Lung (tissue), 12 donors: Measurements from ENCODE around the gene CYP19A1. TPM values are rescaled to one million over a fixed set of nuclear protein-coding genes. Genes with fewer than 3 reads are reported as not detected.
A peak's percentile ranks its signal among the peaks of the same experiment; 100 is the strongest.

Experiments used
- ATAC-seq: fragments of 200-7000 bp; cut with Tn5 transposase; one replicate; pipeline ENCODE4 v1.9.1; 2020; ENCODE audit warnings: moderate number of reproducible peaks; ENCODE audit not compliant: insufficient read depth, low FRiP score
- DNase-seq, 3 donors: peaks; one replicate each; pipeline ENCODE4 v3.0.0-alpha.2; 2013 to 2017
- H3K27ac ChIP-seq, 2 donors: one replicate each; pipeline ENCODE4 v1.5.1; 2013; ENCODE audit warnings: mild to moderate bottlenecking in 2 of 2, moderate library complexity in 2 of 2, control low read depth in 1 of 2, inconsistent platforms in 1 of 2, low read depth in 1 of 2, low read length in 1 of 2
- H3K27me3 ChIP-seq, 3 donors: one replicate each; pipeline ENCODE4 v1.5.1; 2013; ENCODE audit warnings: low read length in 2 of 3; ENCODE audit not compliant: control insufficient read depth in 3 of 3, insufficient read depth in 3 of 3
- H3K36me3 ChIP-seq, 4 donors: one replicate each; pipeline ENCODE4 v1.5.1; 2013; ENCODE audit warnings: low read length in 4 of 4, mild to moderate bottlenecking in 1 of 4, moderate library complexity in 1 of 4; ENCODE audit not compliant: control insufficient read depth in 4 of 4, insufficient read depth in 4 of 4
- H3K4me1 ChIP-seq, 5 donors: one replicate each; pipeline ENCODE4 v1.5.1; 2013; ENCODE audit warnings: low read length in 5 of 5, mild to moderate bottlenecking in 2 of 5, moderate library complexity in 1 of 5; ENCODE audit not compliant: control insufficient read depth in 5 of 5, insufficient read depth in 5 of 5
- H3K4me3 ChIP-seq: one replicate; pipeline ENCODE4 v1.5.1; 2013; ENCODE audit warnings: mild to moderate bottlenecking, control low read depth, moderate library complexity
- H3K9ac ChIP-seq, 2 donors: one replicate each; pipeline ENCODE4 v1.5.1; 2013; ENCODE audit warnings: low read length in 2 of 2, control low read depth in 1 of 2; ENCODE audit not compliant: insufficient read depth in 1 of 2
- H3K9me3 ChIP-seq, 4 donors: one replicate each; pipeline ENCODE4 v1.5.1; 2013; ENCODE audit warnings: low read length in 3 of 4, mild to moderate bottlenecking in 1 of 4, moderate library complexity in 1 of 4; ENCODE audit not compliant: control insufficient read depth in 4 of 4, insufficient read depth in 3 of 4
- WGBS, 2 donors: extraction: QIAGEN DNeasy Blood & Tissue Kit; methylation state at CpG; one replicate each; pipeline ENCODE4 v1.1.7; 2013; 5-methylcytosine and 5-hydroxymethylcytosine counted together
- polyA plus RNA-seq, 2 donors: library from polyadenylated mRNA; stranded (reverse); fragments of 200-250 nt; gene quantifications; one replicate each; pipeline ENCODE4 v1.2.1, GENCODE V29; 2013
- total RNA-seq, 2 donors: library from RNA; depleted of rRNA in 1 of 2; stranded (reverse); fragments of >200 nt in 1 of 2; gene quantifications; one replicate each; pipeline ENCODE4 v1.2.1, GENCODE V29; 2014 to 2021
- TF ChIP-seq, protein P1 (sequence below): IDR thresholded peaks from 2 replicates; pipeline ENCODE4 v1.5.1; 2012; ENCODE audit warnings: mild to moderate bottlenecking; ENCODE audit errors: control extremely low read depth, extremely low read depth
- donor health status: control.
- donor health status: control.
- donor health status: Bipolar disorder and iron deficiency.
- donor health status: healthy.
- donor health status: DM: yes; HTN: yes; CAD: no.

CYP19A1 gene
- total and polyA plus RNA-seq, 4 donors = 0.37 to 9.6 (median 2.4) TPM

DNA sequence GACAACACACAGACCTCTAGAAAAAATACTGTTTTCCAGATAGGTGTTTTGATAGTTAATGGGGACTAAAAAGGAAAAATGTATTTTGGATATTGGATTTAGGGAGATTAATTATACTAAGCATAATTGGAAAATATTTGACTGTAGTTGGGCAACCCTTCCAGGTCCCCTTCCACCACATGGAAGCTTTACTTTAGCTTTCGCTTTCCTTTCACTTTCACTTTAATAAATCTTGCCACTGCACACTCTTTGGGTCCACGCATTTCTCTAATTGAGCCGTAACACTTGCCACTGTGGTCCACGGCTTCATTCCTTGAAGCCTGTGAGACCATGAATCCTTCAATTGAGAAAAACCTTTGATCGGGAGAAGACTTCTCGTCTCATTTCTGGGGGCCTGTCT, 18.6 kb upstream of the CYP19A1 start:
- ATAC-seq (no peak), DNase-seq (no peak)
- H3K36me3 ChIP-seq = no peaks in the 10 kb centered on the region
- no peak overlapping the region for H3K27ac ChIP-seq
- H3K9ac ChIP-seq = no peak overlapping the region
- H3K4me3 ChIP-seq = no peak overlapping the region
- H3K27me3 ChIP-seq = no peaks in the 10 kb centered on the region
- TF ChIP-seq, protein P1, sequence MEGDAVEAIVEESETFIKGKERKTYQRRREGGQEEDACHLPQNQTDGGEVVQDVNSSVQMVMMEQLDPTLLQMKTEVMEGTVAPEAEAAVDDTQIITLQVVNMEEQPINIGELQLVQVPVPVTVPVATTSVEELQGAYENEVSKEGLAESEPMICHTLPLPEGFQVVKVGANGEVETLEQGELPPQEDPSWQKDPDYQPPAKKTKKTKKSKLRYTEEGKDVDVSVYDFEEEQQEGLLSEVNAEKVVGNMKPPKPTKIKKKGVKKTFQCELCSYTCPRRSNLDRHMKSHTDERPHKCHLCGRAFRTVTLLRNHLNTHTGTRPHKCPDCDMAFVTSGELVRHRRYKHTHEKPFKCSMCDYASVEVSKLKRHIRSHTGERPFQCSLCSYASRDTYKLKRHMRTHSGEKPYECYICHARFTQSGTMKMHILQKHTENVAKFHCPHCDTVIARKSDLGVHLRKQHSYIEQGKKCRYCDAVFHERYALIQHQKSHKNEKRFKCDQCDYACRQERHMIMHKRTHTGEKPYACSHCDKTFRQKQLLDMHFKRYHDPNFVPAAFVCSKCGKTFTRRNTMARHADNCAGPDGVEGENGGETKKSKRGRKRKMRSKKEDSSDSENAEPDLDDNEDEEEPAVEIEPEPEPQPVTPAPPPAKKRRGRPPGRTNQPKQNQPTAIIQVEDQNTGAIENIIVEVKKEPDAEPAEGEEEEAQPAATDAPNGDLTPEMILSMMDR = no peak
- H3K4me1 ChIP-seq = peaks cover 0 to 6% (median 0%) of the 10 kb centered on the region in 5 donors
- WGBS, 2 donors = 94 to 95% methylated on average over 6 of the region's 6 CpGs
- H3K9me3 ChIP-seq = no peaks in the 10 kb centered on the region

DNA sequence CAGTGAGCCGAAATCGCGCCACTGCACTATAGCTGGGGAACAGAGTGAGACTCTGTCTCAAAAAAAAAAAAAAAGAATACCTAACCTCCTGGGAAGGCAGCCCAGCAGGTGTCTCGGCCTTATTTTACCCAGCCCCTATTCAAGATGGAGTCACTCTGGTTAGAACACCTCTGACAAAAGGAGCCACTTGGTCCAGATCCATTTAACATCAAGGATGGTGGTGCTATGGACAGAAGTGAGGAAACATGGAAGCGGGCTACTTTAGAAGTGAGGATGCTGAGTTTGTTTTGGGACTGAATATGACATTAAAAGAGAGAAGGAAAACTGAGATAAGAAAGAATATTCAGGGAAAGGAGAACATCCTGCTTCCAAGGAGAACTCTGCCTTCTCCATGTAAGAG, 17.8 kb upstream of the CYP19A1 start:
- ATAC-seq (no peak), DNase-seq (no peak)
- Histone ChIP-seq H3K9ac (no peak overlapping the region), H3K9me3 (no peaks in the 10 kb centered on the region), H3K36me3 (no peaks in the 10 kb centered on the region), H3K4me3 (no peak overlapping the region), H3K27ac (no peak overlapping the region), H3K4me1 (peaks cover 0 to 6% (median under 1%) of the 10 kb centered on the region in 5 donors), H3K27me3 (no peaks in the 10 kb centered on the region)
- WGBS, 2 donors = 88 to 98% methylated on average over 5 of the region's 5 CpGs
- TF ChIP-seq, protein P1 = no peak

DNA sequence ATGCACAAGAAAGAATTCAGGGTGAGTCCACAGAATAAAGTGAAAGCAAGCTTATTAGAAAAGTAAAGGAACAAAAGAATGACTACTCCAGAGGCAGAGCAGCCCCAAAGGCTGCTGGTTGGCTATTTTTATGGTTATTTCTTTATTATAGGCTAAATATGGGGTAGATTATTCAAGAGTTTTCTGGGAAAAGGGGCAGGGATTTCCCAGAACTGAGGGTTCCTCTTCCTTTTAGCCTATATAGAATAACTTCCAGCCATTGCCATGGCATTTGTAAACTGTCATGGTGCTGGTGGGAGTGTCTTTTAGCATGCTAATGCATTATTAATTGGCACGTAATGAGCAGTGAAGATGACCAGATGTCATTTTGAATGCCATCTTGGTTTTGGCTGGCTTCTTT, 16.7 kb upstream of the CYP19A1 start:
- DNase-seq (no peak), ATAC-seq (no peak)
- Histone ChIP-seq H3K27ac (no peak overlapping the region), H3K36me3 (no peaks in the 10 kb centered on the region), H3K4me1 (peaks cover 0 to 6% (median 2%) of the 10 kb centered on the region in 5 donors), H3K27me3 (peaks cover 0 to 2% (median 0%) of the 10 kb centered on the region in 3 donors), H3K9me3 (no peaks in the 10 kb centered on the region), H3K4me3 (no peak overlapping the region), H3K9ac (no peak overlapping the region)
- TF ChIP-seq, protein P1 = no peak
- WGBS, 2 donors = 95 to 100% methylated on average over 1 of the region's 1 CpG

DNA sequence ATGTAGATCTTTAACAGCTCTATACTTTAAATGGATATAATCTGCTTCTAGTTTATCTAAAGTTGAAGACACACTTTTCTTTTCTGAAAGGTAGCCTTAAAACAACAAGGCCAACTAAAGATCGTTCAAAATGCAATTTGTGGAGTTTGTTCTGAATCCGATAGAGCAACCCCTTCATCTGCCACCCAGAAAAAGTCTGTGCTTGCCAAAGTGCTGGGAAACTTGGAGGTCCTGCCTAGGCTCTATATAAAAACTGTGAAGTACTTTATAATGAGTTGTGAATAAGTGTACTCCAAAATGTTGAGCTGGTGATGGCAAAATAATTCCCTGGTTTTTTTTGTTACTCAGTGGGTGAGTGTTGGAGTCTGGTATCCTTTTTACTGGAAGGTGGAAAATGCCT, 15.6 kb upstream of the CYP19A1 start:
- Histone ChIP-seq H3K9me3 (no peaks in the 10 kb centered on the region), H3K9ac (no peak overlapping the region), H3K4me3 (no peak overlapping the region), H3K4me1 (peaks cover 0 to 8% (median 2%) of the 10 kb centered on the region in 5 donors), H3K36me3 (no peaks in the 10 kb centered on the region), H3K27ac (no peak overlapping the region), H3K27me3 (peaks cover 0 to 2% (median 0%) of the 10 kb centered on the region in 3 donors)
- ATAC-seq (no peak), DNase-seq (peak in 2 of 3 donors; percentile 40 to 50)
- WGBS, 2 donors = 54 to 72% methylated on average over 2 of the region's 2 CpGs
- TF ChIP-seq, protein P1 = no peak
